GM18951 (cell line): ENCODE results near the gene NUTF2.

Source experiments
- POLR2A ChIP-seq: IDR thresholded peaks from 4 replicates; pipeline ENCODE4 v1.6.1; 2011; ENCODE audit warnings: mild to moderate bottlenecking; ENCODE audit not compliant: insufficient read length, insufficient read depth; ENCODE audit errors: extremely low read depth
- in situ Hi-C: fragments of 300-500 bp; cut with MboI; formaldehyde crosslinking; loops from one replicate; pipeline ENCODE4 v1.12.0; 2022; ENCODE audit warnings: low sequenced_read_pairs, mixed read lengths, inconsistent platforms; ENCODE audit not compliant: unreplicated experiment

NUTF2 gene

GRCh38 chr16:67879936-67880335 is 33.2 kb downstream of the NUTF2 start:
- in situ Hi-C loops = no loop called here
- no peak for TF ChIP-seq POLR2A

- in situ Hi-C loops = no loop called here
Measured at GRCh38 chr16:67880584-67880983, 33.9 kb downstream of the NUTF2 start.

GRCh38 chr16:67881621-67882161 is 35.0 kb downstream of the NUTF2 start:
- TF ChIP-seq POLR2A = no peak
- in situ Hi-C loops = no loop called here

More at GRCh38 chr16:67880584-67880983, 33.9 kb downstream of the NUTF2 start:
- no peak for TF ChIP-seq POLR2A

- TF ChIP-seq POLR2A = no peak
- in situ Hi-C loops = no loop called here
Measured at GRCh38 chr16:67882374-67883145, 35.8 kb downstream of the NUTF2 start.

GRCh38 chr16:67883146-67883871 is 36.6 kb downstream of the NUTF2 start:
- in situ Hi-C loops = no loop called here
- no peak for TF ChIP-seq POLR2A

GRCh38 chr16:67883872-67884261 is 37.1 kb downstream of the NUTF2 start:
- in situ Hi-C loops = no loop called here
- no peak for TF ChIP-seq POLR2A

GRCh38 chr16:67884684-67885083 is 38.0 kb downstream of the NUTF2 start, which contains the start of gene NRN1L:
Gene NRN1L, plus strand, starts transcription at chr16:67884885. Its CDS starts 19 bp downstream, at chr16:67884904.
- in situ Hi-C loops = no loop called here
- no peak for TF ChIP-seq POLR2A

GRCh38 chr16:67885545-67885944 is 38.8 kb downstream of the NUTF2 start:
- in situ Hi-C loops = no loop called here
- no peak for TF ChIP-seq POLR2A

GRCh38 chr16:67885976-67886375 is 39.2 kb downstream of the NUTF2 start:
- TF ChIP-seq POLR2A = no peak
- in situ Hi-C loops = no loop called here

GRCh38 chr16:67886387-67886786 is 39.7 kb downstream of the NUTF2 start:
- TF ChIP-seq POLR2A = no peak
- in situ Hi-C loops = no loop called here

- no peak for TF ChIP-seq POLR2A
- in situ Hi-C loops = no loop called here
Measured at GRCh38 chr16:67888331-67888730, 41.6 kb downstream of the NUTF2 start.

GRCh38 chr16:67892375-67892774 is 45.6 kb downstream of the NUTF2 start:
- no peak for TF ChIP-seq POLR2A
- in situ Hi-C loops = no loop called here

GRCh38 chr16:67892899-67893742 is 46.4 kb downstream of the NUTF2 start, which contains the start of gene PSKH1:
Gene PSKH1, plus strand, starts transcription at chr16:67893254. Its CDS starts 15,496 bp downstream, at chr16:67908750.
- TF ChIP-seq POLR2A = peak; percentile 86
- in situ Hi-C loops = no loop called here

GRCh38 chr16:67893743-67894399 is 47.1 kb downstream of the NUTF2 start:
- TF ChIP-seq POLR2A = no peak
- in situ Hi-C loops = no loop called here
